Skeletal muscle tissue (tissue), 4 donors: ENCODE results near the gene PHACTR1. TPM values are rescaled to one million over a fixed set of nuclear protein-coding genes. Genes with fewer than 3 reads are reported as not detected.

Experiments
- H3K27ac ChIP-seq: one replicate; pipeline ENCODE4 v1.7.0; 2013; ENCODE audit warnings: mild to moderate bottlenecking, low read depth, low read length, inconsistent platforms
- H3K27me3 ChIP-seq, 3 donors: one replicate each; pipeline ENCODE4 v1.7.0; 2013; ENCODE audit warnings: low read length in 3 of 3; ENCODE audit not compliant: control insufficient read depth in 3 of 3, insufficient read depth in 3 of 3
- H3K36me3 ChIP-seq, 3 donors: one replicate each; pipeline ENCODE4 v1.7.0; 2013; ENCODE audit warnings: low read length in 3 of 3; ENCODE audit not compliant: control insufficient read depth in 3 of 3, insufficient read depth in 3 of 3
- H3K4me1 ChIP-seq, 3 donors: one replicate each; pipeline ENCODE4 v1.7.0; 2013; ENCODE audit warnings: low read length in 3 of 3, mild to moderate bottlenecking in 3 of 3; ENCODE audit not compliant: control insufficient read depth in 3 of 3, insufficient read depth in 3 of 3
- H3K4me3 ChIP-seq, 3 donors: one replicate each; pipeline ENCODE4 v1.7.0; 2013; ENCODE audit warnings: low read length in 3 of 3
- H3K9ac ChIP-seq, 3 donors: one replicate each; pipeline ENCODE4 v1.7.0; 2013; ENCODE audit warnings: low read length in 3 of 3, mild to moderate bottlenecking in 3 of 3, moderate library complexity in 2 of 3, low read depth in 1 of 3
- H3K9me3 ChIP-seq, 3 donors: one replicate each; pipeline ENCODE4 v1.7.0; 2013; ENCODE audit warnings: low read length in 3 of 3; ENCODE audit not compliant: control insufficient read depth in 3 of 3
- total RNA-seq: library from RNA; depleted of rRNA; stranded (reverse); fragments of >200 nt; gene quantifications from one replicate; pipeline ENCODE4 v1.2.3, GENCODE V29; 2014
- donor health status: Osteomylitis.

PHACTR1 gene
- total RNA-seq, 1 donor from 2014 or later: 5.7 TPM

- H3K4me3 ChIP-seq: no peak overlapping the region
- H3K27ac ChIP-seq: no peak overlapping the region
- no peaks in the 10 kb centered on the region for H3K36me3 ChIP-seq
- peaks cover 0 to 2% (median 0%) of the 10 kb centered on the region in 3 donors for H3K27me3 ChIP-seq
- no peaks in the 10 kb centered on the region for H3K9me3 ChIP-seq
- no peak overlapping the region for H3K9ac ChIP-seq
- no peaks in the 10 kb centered on the region for H3K4me1 ChIP-seq
Measured at GRCh38 chr6:13263669-13264068, 547.1 kb downstream of the PHACTR1 start.

DNA sequence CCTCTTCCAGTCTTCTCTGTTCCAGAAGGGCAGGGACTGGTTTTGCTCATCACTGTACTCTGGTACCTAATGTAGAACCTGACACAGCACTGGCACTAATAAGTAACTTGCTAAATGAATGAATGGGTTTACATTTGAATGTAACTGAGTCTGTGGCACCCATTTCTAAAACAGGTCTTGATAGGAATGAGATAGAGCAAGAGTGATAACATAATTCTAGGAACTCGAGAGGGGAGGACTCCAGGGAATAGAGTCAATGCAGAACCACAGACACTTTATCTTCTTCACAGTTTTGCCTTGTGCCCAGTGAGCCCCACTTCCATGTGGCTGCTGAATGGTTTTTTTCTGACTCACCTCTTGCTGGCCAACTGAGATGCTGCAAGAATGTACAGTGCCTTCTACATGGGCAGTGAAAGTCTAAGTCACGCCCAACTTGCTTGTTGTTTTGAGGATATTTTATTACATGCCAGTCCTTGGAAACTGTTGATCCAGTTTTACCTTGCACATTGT is 550.6 kb downstream of the PHACTR1 start:
- Histone ChIP-seq H3K4me3 (no peak overlapping the region), H3K27ac (no peak overlapping the region), H3K4me1 (no peaks in the 10 kb centered on the region), H3K9me3 (no peaks in the 10 kb centered on the region), H3K9ac (no peak overlapping the region), H3K27me3 (no peaks in the 10 kb centered on the region), H3K36me3 (peaks cover 0 to 2% (median 0%) of the 10 kb centered on the region in 3 donors)

GRCh38 chr6:13268913-13269518 is 552.4 kb downstream of the PHACTR1 start:
- no peak overlapping the region for H3K4me3 ChIP-seq
- peaks cover 0 to 2% (median 0%) of the 10 kb centered on the region in 3 donors for H3K36me3 ChIP-seq
- no peaks in the 10 kb centered on the region for H3K27me3 ChIP-seq
- no peak overlapping the region for H3K9ac ChIP-seq
- no peaks in the 10 kb centered on the region for H3K4me1 ChIP-seq
- H3K9me3 ChIP-seq: no peaks in the 10 kb centered on the region
- no peak overlapping the region for H3K27ac ChIP-seq

GRCh38 chr6:13272131-13273046 is 555.8 kb downstream of the PHACTR1 start:
- no peaks in the 10 kb centered on the region for H3K4me1 ChIP-seq
- no peak overlapping the region for H3K4me3 ChIP-seq
- H3K9me3 ChIP-seq: no peaks in the 10 kb centered on the region
- no peak overlapping the region for H3K27ac ChIP-seq
- H3K9ac ChIP-seq: no peak overlapping the region
- no peaks in the 10 kb centered on the region for H3K27me3 ChIP-seq
- peaks cover 0 to 2% (median 0%) of the 10 kb centered on the region in 3 donors for H3K36me3 ChIP-seq

DNA sequence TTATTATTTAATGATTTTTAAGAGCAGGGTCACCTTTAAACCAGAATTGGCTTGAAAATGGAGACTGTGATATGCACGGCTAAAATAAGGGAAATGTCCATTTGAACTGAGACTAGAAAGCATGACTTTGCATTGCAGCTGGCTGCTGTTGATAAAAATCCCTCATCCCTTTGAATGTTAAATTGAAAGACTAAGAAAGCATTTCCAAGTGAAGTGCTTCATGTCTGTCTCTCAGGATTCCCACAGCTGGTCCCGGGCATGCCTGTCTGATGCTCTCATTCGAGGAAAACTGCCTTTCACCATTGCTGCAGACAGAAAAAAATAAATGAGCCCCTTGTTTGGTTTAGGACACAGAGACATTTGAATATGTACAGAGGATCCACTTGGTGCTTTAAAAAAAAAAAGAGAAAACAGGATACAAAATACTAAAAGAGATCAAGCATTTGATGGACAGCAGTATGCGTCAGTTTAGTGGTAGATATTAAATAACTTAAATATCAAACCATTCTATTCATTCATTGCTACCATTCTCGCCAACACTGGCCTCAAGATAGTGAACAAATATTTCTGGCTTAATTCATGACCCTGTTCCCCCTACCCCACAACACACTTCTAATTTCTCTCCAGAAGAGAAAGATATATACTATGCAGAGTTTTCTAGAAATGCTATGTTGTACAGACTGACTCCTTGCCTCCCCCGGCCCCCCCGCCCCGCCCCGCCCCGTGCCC is 556.8 kb downstream of the PHACTR1 start:
- H3K9me3 ChIP-seq: no peaks in the 10 kb centered on the region
- peaks cover 0 to 2% (median 0%) of the 10 kb centered on the region in 3 donors for H3K36me3 ChIP-seq
- H3K27ac ChIP-seq: no peak overlapping the region
- H3K4me1 ChIP-seq: no peaks in the 10 kb centered on the region
- no peaks in the 10 kb centered on the region for H3K27me3 ChIP-seq
- H3K4me3 ChIP-seq: no peak overlapping the region
- H3K9ac ChIP-seq: no peak overlapping the region

- no peak overlapping the region for H3K9ac ChIP-seq
- no peak overlapping the region for H3K4me3 ChIP-seq
- no peak overlapping the region for H3K27ac ChIP-seq
- no peaks in the 10 kb centered on the region for H3K9me3 ChIP-seq
- H3K4me1 ChIP-seq: no peaks in the 10 kb centered on the region
- peaks cover 0 to 2% (median 0%) of the 10 kb centered on the region in 3 donors for H3K36me3 ChIP-seq
- H3K27me3 ChIP-seq: no peaks in the 10 kb centered on the region
Measured at GRCh38 chr6:13273931-13274706, 557.6 kb downstream of the PHACTR1 start.

GRCh38 chr6:13274707-13275434 is 558.3 kb downstream of the PHACTR1 start:
- Histone ChIP-seq H3K9me3 (no peaks in the 10 kb centered on the region), H3K27me3 (no peaks in the 10 kb centered on the region), H3K4me3 (no peak overlapping the region), H3K36me3 (peaks cover 0 to 2% (median 0%) of the 10 kb centered on the region in 3 donors), H3K9ac (no peak overlapping the region), H3K27ac (no peak overlapping the region), H3K4me1 (no peaks in the 10 kb centered on the region)

DNA sequence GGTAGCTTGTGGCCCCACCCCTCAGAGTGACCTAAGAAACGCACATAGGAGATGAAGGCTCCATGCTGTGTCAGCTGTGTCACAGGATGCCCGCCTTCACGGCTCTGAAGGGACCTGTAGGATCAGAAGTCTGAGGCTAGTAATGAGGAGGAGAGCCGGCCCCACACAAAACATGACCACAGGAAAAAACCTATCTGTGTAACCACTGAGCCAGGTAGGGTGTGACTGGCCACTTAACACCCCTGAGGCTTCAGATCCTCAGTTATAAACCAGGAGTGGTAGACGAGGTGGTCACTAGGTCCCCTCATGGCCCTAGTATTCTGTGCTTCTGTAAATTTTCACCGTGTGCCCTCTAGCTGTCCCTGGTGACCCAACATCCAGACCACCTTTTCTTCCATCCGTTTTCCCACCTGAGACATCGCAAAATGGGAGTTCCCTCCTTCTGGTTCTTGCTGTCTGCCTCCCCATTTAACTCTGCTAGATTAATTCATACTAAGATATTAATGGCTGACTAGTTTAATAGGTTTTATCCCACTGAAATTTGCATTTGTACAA is 558.9 kb downstream of the PHACTR1 start:
- no peaks in the 10 kb centered on the region for H3K4me1 ChIP-seq
- no peak overlapping the region for H3K9ac ChIP-seq
- no peak overlapping the region for H3K27ac ChIP-seq
- no peak overlapping the region for H3K4me3 ChIP-seq
- no peaks in the 10 kb centered on the region for H3K27me3 ChIP-seq
- no peaks in the 10 kb centered on the region for H3K9me3 ChIP-seq
- peaks cover 0 to 2% (median 0%) of the 10 kb centered on the region in 3 donors for H3K36me3 ChIP-seq

- Histone ChIP-seq H3K27me3 (no peaks in the 10 kb centered on the region), H3K27ac (no peak overlapping the region), H3K4me3 (no peak overlapping the region), H3K9ac (no peak overlapping the region), H3K4me1 (no peaks in the 10 kb centered on the region), H3K36me3 (no peaks in the 10 kb centered on the region), H3K9me3 (no peaks in the 10 kb centered on the region)
Measured at GRCh38 chr6:13277231-13277630, 560.7 kb downstream of the PHACTR1 start.
